Uterus (tissue), 2 donors: ENCODE measurements around the gene C2orf74.

ENCODE experiments used
- POLR2A ChIP-seq, 2 donors: fragments of 450-650 bp; IDR thresholded peaks; one replicate each; pipeline ENCODE4 v1.6.1; 2016; ENCODE audit warnings: antibody characterized with exemption in 2 of 2, mild to moderate bottlenecking in 1 of 2, moderate library complexity in 1 of 2
- TF ChIP-seq, protein P1 (sequence below), 4 experiments: fragments of 200-600 bp in 2 of 4; fragments of 450-650 bp in 2 of 4; sonication (generic) in 2 of 4; IDR thresholded peaks; one replicate each; pipeline ENCODE4 v1.5.1; 2016 to 2019; ENCODE audit warnings: antibody characterized with exemption in 4 of 4, mild to moderate bottlenecking in 2 of 4, moderate library complexity in 1 of 4

DNA sequence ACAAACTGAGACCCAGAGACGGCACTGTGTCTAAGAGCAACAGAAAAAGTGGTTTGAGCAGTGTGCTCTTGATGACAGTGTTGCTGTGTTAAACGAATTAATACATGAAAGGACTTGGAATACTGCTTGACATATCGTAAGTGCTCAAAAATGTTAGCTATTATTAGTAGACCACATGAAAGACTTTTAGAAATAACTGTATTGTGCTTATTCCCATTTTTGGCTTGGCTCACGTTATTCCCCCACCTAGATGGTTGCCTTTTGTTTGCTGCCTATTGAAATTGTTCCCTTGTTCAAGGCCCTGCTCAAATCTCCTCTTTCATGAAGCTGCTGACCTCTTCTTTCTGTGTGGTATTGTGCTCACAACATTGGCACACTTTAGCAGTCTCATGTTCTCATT lies 27.8 kb upstream of the C2orf74 start:
- no peak for TF ChIP-seq POLR2A (IDR thresholded peaks at IDR 0.05)
- TF ChIP-seq, protein P1, sequence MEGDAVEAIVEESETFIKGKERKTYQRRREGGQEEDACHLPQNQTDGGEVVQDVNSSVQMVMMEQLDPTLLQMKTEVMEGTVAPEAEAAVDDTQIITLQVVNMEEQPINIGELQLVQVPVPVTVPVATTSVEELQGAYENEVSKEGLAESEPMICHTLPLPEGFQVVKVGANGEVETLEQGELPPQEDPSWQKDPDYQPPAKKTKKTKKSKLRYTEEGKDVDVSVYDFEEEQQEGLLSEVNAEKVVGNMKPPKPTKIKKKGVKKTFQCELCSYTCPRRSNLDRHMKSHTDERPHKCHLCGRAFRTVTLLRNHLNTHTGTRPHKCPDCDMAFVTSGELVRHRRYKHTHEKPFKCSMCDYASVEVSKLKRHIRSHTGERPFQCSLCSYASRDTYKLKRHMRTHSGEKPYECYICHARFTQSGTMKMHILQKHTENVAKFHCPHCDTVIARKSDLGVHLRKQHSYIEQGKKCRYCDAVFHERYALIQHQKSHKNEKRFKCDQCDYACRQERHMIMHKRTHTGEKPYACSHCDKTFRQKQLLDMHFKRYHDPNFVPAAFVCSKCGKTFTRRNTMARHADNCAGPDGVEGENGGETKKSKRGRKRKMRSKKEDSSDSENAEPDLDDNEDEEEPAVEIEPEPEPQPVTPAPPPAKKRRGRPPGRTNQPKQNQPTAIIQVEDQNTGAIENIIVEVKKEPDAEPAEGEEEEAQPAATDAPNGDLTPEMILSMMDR (IDR thresholded peaks at IDR 0.05) = no peak
